ENCODE measurements around the gene RFX2.

The RFX2 gene

DNA sequence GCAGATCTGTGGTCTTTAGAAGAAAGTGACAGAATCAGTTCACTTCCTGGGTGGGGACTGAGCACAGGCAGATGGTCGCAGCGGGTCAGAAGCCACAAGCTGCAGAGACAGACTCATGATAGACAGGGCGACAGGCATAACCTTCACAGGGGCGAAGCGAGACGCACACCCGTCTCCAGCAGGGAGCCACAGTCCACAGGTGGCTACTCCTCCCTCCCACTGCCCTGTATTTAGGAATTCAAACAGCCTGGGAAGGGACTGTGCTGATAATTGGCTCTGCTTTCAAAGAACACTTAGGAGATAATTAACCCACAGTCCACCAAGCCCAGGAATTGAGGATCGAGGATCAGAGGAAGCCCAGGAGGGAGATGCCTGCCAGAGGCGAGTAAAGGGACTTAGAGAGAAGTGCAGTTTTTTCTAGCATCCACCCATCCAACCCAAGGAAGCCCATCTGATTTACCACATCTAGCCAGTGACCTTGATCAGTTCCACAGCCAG is 23.2 kb downstream of the RFX2 start:
- Histone ChIP-seq H3K27ac (replicated peaks) (no peak overlapping the region), H3K4me3 (replicated peaks; ENCODE audit: insufficient read depth, low read length) (no peak overlapping the region), H3K27me3 (ENCODE audit: insufficient read depth, poor library complexity, severe bottlenecking) (no peaks in the 10 kb centered on the region)
- TF ChIP-seq, protein P1, sequence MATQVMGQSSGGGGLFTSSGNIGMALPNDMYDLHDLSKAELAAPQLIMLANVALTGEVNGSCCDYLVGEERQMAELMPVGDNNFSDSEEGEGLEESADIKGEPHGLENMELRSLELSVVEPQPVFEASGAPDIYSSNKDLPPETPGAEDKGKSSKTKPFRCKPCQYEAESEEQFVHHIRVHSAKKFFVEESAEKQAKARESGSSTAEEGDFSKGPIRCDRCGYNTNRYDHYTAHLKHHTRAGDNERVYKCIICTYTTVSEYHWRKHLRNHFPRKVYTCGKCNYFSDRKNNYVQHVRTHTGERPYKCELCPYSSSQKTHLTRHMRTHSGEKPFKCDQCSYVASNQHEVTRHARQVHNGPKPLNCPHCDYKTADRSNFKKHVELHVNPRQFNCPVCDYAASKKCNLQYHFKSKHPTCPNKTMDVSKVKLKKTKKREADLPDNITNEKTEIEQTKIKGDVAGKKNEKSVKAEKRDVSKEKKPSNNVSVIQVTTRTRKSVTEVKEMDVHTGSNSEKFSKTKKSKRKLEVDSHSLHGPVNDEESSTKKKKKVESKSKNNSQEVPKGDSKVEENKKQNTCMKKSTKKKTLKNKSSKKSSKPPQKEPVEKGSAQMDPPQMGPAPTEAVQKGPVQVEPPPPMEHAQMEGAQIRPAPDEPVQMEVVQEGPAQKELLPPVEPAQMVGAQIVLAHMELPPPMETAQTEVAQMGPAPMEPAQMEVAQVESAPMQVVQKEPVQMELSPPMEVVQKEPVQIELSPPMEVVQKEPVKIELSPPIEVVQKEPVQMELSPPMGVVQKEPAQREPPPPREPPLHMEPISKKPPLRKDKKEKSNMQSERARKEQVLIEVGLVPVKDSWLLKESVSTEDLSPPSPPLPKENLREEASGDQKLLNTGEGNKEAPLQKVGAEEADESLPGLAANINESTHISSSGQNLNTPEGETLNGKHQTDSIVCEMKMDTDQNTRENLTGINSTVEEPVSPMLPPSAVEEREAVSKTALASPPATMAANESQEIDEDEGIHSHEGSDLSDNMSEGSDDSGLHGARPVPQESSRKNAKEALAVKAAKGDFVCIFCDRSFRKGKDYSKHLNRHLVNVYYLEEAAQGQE (IDR thresholded peaks at IDR 0.05; ENCODE audit: insufficient replicate concordance, low read depth), result no peak
- TF ChIP-seq, protein P2, sequence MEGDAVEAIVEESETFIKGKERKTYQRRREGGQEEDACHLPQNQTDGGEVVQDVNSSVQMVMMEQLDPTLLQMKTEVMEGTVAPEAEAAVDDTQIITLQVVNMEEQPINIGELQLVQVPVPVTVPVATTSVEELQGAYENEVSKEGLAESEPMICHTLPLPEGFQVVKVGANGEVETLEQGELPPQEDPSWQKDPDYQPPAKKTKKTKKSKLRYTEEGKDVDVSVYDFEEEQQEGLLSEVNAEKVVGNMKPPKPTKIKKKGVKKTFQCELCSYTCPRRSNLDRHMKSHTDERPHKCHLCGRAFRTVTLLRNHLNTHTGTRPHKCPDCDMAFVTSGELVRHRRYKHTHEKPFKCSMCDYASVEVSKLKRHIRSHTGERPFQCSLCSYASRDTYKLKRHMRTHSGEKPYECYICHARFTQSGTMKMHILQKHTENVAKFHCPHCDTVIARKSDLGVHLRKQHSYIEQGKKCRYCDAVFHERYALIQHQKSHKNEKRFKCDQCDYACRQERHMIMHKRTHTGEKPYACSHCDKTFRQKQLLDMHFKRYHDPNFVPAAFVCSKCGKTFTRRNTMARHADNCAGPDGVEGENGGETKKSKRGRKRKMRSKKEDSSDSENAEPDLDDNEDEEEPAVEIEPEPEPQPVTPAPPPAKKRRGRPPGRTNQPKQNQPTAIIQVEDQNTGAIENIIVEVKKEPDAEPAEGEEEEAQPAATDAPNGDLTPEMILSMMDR (IDR thresholded peaks at IDR 0.05; ENCODE audit: insufficient read depth, low read length), result no peak
- no peak for TF ChIP-seq POLR2AphosphoS5 (IDR thresholded peaks at IDR 0.05; ENCODE audit: low read depth)
- DNase-seq (ENCODE audit: low read depth in 1 of 2, low spot score in 1 of 2), result no peak

DNA sequence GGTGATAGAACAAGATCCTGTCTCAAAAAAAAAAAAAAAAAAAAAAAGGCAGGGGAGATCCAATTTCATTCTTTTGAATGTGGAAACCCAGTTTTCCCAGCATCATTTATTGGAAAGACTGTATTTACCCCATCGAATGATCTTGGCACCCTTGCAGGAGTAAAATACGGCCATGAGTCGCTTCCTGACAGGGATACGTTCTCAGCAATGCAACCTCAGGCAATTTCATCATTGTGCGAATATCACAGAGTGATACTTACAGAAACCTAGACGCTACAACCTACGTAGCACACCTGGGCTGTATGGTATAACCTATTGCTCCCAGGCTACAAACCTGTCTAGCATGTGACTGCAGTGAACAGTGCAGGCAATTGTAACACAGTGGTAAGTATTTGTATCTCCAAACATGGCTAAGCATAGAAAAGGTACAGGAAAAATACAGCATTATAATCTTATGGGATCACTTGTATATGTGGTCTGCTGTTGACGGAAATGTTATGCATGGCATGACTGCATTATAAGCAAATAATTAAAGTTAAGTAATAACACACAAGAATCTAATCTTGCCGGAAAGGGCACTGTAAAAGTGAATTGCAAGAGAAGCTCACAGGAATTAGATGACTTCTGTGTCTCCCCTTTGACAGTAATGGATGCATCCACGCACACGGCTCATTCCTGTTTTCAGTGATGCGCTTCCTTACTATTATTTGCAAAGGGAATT is 24.1 kb downstream of the RFX2 start:
- no peak overlapping the region for H3K4me3 ChIP-seq (replicated peaks; ENCODE audit: insufficient read depth, low read length)
- H3K27ac ChIP-seq (replicated peaks), result no peak overlapping the region
- TF ChIP-seq GABPA (IDR thresholded peaks at IDR 0.05; ENCODE audit: low read depth) (no peak), POLR2AphosphoS5 (IDR thresholded peaks at IDR 0.05; ENCODE audit: low read depth) (no peak), SPI1 (IDR thresholded peaks at IDR 0.05; ENCODE audit: borderline replicate concordance, low read depth) (no peak)
- TF ChIP-seq, protein P1 (IDR thresholded peaks at IDR 0.05; ENCODE audit: insufficient replicate concordance, low read depth), result no peak
- TF ChIP-seq, protein P2 (IDR thresholded peaks at IDR 0.05; ENCODE audit: insufficient read depth, low read length), result no peak
- no peaks in the 10 kb centered on the region for H3K27me3 ChIP-seq (ENCODE audit: insufficient read depth, poor library complexity, severe bottlenecking)
- DNase-seq (ENCODE audit: low read depth in 1 of 2, low spot score in 1 of 2), result no peak

DNA sequence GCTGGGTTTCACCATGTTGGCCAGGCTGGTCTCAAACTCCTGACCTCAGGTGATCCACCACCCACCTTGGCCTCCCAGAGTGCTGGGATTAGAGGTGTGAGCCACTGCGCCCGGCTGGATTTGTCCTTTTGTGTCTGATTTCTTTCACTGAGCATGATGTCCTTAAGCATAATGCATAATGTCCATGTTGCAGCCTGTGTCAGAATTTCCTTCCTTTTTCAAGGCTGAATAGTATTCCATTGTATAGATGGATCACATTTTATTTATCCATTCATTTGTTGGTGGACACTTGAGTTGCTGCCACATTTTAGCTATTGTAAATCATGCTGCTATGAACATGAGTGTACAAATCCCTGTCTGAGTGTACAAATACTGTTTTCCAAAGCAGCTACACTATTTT is 25.5 kb downstream of the RFX2 start:
- Histone ChIP-seq H3K4me3 (replicated peaks; ENCODE audit: insufficient read depth, low read length) (no peak overlapping the region), H3K27me3 (ENCODE audit: insufficient read depth, poor library complexity, severe bottlenecking) (no peaks in the 10 kb centered on the region), H3K27ac (replicated peaks) (no peak overlapping the region)
- TF ChIP-seq, protein P1 (IDR thresholded peaks at IDR 0.05; ENCODE audit: insufficient replicate concordance, low read depth), result no peak
- TF ChIP-seq, protein P2 (IDR thresholded peaks at IDR 0.05; ENCODE audit: insufficient read depth, low read length), result no peak
- TF ChIP-seq GABPA (IDR thresholded peaks at IDR 0.05; ENCODE audit: low read depth) (no peak), POLR2AphosphoS5 (IDR thresholded peaks at IDR 0.05; ENCODE audit: low read depth) (no peak), SPI1 (IDR thresholded peaks at IDR 0.05; ENCODE audit: borderline replicate concordance, low read depth) (no peak)
- DNase-seq (ENCODE audit: low read depth in 1 of 2, low spot score in 1 of 2), result no peak
